Measurements from ENCODE around the gene TCIRG1.

- TF ChIP-seq, protein P1, sequence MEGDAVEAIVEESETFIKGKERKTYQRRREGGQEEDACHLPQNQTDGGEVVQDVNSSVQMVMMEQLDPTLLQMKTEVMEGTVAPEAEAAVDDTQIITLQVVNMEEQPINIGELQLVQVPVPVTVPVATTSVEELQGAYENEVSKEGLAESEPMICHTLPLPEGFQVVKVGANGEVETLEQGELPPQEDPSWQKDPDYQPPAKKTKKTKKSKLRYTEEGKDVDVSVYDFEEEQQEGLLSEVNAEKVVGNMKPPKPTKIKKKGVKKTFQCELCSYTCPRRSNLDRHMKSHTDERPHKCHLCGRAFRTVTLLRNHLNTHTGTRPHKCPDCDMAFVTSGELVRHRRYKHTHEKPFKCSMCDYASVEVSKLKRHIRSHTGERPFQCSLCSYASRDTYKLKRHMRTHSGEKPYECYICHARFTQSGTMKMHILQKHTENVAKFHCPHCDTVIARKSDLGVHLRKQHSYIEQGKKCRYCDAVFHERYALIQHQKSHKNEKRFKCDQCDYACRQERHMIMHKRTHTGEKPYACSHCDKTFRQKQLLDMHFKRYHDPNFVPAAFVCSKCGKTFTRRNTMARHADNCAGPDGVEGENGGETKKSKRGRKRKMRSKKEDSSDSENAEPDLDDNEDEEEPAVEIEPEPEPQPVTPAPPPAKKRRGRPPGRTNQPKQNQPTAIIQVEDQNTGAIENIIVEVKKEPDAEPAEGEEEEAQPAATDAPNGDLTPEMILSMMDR (IDR thresholded peaks at IDR 0.05): no peak
- no peak for TF ChIP-seq TP53 (CRISPR knock-in tag; IDR thresholded peaks at IDR 0.05)
- TF ChIP-seq POLR2A (IDR thresholded peaks at IDR 0.05; ENCODE audit: low read length): no peak
- no peak for TF ChIP-seq PHF8 (IDR thresholded peaks at IDR 0.05; ENCODE audit: borderline replicate concordance, low read depth)
- no peak for TF ChIP-seq HMGXB4 (CRISPR knock-in tag; IDR thresholded peaks at IDR 0.05; ENCODE audit: borderline replicate concordance)
- no peak for TF ChIP-seq KDM1A (IDR thresholded peaks at IDR 0.05; ENCODE audit: low read depth)
- TF ChIP-seq RFX5 (IDR thresholded peaks at IDR 0.05): no peak
- no peak for TF ChIP-seq MAZ (IDR thresholded peaks at IDR 0.05; ENCODE audit: borderline replicate concordance, low read depth, low read length)
- TF ChIP-seq EP300 (IDR thresholded peaks at IDR 0.05): no peak
- TF ChIP-seq SMC3 (IDR thresholded peaks at IDR 0.05): no peak
Measured at GRCh38 chr11:68077617-68078582, 39.1 kb downstream of the TCIRG1 start.

Measured in A549 (cell line).